Measurements from ENCODE around the gene SCFD2.

DNA sequence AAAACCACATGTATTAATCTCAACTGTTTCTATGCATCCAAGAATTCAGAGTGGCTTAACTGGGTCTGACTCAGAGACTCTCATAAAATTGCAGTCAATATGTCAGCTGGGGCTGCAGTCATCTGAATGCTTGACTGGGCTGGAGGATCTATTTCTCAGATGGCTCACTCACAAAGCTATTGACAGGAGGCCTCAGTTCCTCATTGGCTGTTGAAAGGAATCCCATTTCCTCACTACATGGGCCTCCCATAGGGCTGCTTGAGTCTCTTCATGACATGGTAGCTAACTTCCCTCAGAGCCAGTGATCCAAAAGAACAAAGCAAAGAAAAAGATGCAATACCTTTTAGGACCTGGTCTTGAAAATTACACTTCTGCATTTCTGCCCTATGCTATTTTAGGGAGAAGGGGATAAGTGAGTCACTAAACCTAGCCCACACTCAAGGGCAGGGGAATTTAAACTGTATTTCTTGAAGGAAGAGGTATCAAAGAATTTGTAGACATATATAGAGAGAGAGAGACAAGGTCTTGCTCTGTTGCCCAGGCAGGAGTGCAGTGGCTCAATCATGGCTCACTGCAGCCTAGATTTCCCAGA lies 9.8 kb downstream of the SCFD2 start:
- TF ChIP-seq GATA2 (IDR thresholded peaks at IDR 0.05; ENCODE audit: low read depth, low read length) = no peak
- TF ChIP-seq GATA3 (IDR thresholded peaks at IDR 0.05; ENCODE audit: low read depth, low read length) = no peak

Data from SH-SY5Y (cell line).